OCI-LY3 (cell line): ENCODE data around the gene CLEC16A.

ENCODE experiments used
- EZH2phosphoT487 ChIP-seq: fragments of 200-600 bp; shearing (Covaris generic); IDR thresholded peaks from 2 replicates; pipeline ENCODE4 v1.6.1; 2018; ENCODE audit warnings: antibody characterized with exemption, mixed run types, low read depth
- TF ChIP-seq, protein P1 (sequence below): fragments of 200-600, 300-600 bp; sonication (generic); IDR thresholded peaks from 2 replicates; pipeline ENCODE4 v1.5.1; 2014; ENCODE audit warnings: antibody characterized with exemption, low read length, low read depth

DNA sequence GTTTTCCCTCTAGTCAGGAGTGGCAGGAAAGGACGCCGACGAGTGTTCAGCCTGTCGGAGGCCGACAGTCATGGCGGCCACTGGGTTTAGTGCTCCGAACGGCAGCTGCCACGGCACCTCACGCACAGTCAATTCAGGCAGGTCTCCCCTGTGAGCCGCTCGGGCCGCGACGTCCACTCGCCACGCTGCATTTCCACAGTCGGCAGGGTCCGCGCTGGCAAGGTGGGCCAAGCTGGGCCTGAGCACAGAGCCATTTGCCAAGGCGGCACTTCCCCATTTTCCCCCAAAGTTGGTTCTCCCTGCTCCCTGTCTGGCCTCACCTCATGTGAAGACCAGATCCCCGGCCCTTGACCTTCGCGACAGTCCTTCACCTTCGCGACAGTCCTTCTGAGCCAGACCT is 229.8 kb downstream of the CLEC16A start:
- TF ChIP-seq, protein P1, sequence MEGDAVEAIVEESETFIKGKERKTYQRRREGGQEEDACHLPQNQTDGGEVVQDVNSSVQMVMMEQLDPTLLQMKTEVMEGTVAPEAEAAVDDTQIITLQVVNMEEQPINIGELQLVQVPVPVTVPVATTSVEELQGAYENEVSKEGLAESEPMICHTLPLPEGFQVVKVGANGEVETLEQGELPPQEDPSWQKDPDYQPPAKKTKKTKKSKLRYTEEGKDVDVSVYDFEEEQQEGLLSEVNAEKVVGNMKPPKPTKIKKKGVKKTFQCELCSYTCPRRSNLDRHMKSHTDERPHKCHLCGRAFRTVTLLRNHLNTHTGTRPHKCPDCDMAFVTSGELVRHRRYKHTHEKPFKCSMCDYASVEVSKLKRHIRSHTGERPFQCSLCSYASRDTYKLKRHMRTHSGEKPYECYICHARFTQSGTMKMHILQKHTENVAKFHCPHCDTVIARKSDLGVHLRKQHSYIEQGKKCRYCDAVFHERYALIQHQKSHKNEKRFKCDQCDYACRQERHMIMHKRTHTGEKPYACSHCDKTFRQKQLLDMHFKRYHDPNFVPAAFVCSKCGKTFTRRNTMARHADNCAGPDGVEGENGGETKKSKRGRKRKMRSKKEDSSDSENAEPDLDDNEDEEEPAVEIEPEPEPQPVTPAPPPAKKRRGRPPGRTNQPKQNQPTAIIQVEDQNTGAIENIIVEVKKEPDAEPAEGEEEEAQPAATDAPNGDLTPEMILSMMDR: no peak
- no peak for TF ChIP-seq EZH2phosphoT487
